ENCODE measurements around the gene BCL2L12. TPM values are rescaled to one million over a fixed set of nuclear protein-coding genes. Genes with fewer than 3 reads are reported as not detected.

Gene BCL2L12
- total and polyA plus RNA-seq, 2 of the 13 experiments (the other 11 are each of a cell fraction or from before 2014, with no cell fraction given): 26.8 to 40.8 TPM

DNA sequence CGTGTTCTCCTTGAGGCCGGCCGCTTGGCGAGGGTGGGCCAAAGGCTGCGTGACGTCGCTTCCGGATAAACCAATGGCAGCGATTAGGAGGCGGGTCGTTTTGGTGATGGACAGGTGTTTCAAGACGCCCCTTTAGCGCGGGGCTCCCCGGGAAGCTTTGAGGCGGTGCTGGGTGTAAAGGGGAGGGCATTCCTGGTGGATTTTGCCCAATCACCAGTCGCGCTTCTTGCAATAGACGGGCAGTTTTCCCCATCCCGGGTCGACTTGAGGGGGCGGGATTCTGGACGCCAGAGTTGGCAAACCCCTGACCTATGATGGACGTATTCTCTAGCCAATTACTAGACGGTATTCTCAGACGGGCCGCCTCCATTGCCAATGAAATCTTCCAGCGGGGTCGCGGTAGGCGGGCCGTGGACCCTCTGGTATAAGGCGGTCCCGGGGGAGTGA lies 11.1 kb downstream of the BCL2L12 start (continued):
- TF ChIP-seq SP1 (IDR thresholded peaks at IDR 0.05) (peak; percentile 6), SP1 (CRISPR knock-in tag; IDR thresholded peaks at IDR 0.05) (peak; percentile 65), HMGA1 (CRISPR knock-in tag; conservative IDR thresholded peaks at IDR 0.05) (no peak), PAF1 (CRISPR knock-in tag; IDR thresholded peaks at IDR 0.05) (no peak), MEIS1 (CRISPR knock-in tag; IDR thresholded peaks at IDR 0.05; ENCODE audit: borderline replicate concordance) (0 out of 2 replicates have a peak, but pooled peaks have one; percentile 51), HDAC1 (CRISPR knock-in tag; IDR thresholded peaks at IDR 0.05) (no peak), MED8 (CRISPR knock-in tag; IDR thresholded peaks at IDR 0.05; ENCODE audit: insufficient replicate concordance) (no peak), ZBTB21 (CRISPR knock-in tag; IDR thresholded peaks at IDR 0.05) (no peak), ATF1 (CRISPR knock-in tag; IDR thresholded peaks at IDR 0.05) (peak; percentile 95), DR1 (CRISPR knock-in tag; IDR thresholded peaks at IDR 0.05) (peak; percentile 99), ZNF557 (CRISPR knock-in tag; IDR thresholded peaks at IDR 0.05) (no peak), ZC3H13 (CRISPR knock-in tag; IDR thresholded peaks at IDR 0.05) (no peak), FOXA3 (CRISPR knock-in tag; IDR thresholded peaks at IDR 0.05) (0 out of 2 replicates have a peak, but pooled peaks have one; percentile 6), ZNF7 (CRISPR knock-in tag; IDR thresholded peaks at IDR 0.05) (no peak), ZNF788 (CRISPR knock-in tag; IDR thresholded peaks at IDR 0.05; ENCODE audit: borderline replicate concordance) (no peak), GABPA (IDR thresholded peaks at IDR 0.05; ENCODE audit: low read depth, low read length) (no peak; the same call in 1 of the 2 replicates), GABPA (CRISPR knock-in tag; IDR thresholded peaks at IDR 0.05; ENCODE audit: low read depth) (peak; percentile 60), CREM (IDR thresholded peaks at IDR 0.05) (peak; percentile 87), CREM (CRISPR knock-in tag; IDR thresholded peaks at IDR 0.05) (no peak)
- TF ChIP-seq, protein P1, sequence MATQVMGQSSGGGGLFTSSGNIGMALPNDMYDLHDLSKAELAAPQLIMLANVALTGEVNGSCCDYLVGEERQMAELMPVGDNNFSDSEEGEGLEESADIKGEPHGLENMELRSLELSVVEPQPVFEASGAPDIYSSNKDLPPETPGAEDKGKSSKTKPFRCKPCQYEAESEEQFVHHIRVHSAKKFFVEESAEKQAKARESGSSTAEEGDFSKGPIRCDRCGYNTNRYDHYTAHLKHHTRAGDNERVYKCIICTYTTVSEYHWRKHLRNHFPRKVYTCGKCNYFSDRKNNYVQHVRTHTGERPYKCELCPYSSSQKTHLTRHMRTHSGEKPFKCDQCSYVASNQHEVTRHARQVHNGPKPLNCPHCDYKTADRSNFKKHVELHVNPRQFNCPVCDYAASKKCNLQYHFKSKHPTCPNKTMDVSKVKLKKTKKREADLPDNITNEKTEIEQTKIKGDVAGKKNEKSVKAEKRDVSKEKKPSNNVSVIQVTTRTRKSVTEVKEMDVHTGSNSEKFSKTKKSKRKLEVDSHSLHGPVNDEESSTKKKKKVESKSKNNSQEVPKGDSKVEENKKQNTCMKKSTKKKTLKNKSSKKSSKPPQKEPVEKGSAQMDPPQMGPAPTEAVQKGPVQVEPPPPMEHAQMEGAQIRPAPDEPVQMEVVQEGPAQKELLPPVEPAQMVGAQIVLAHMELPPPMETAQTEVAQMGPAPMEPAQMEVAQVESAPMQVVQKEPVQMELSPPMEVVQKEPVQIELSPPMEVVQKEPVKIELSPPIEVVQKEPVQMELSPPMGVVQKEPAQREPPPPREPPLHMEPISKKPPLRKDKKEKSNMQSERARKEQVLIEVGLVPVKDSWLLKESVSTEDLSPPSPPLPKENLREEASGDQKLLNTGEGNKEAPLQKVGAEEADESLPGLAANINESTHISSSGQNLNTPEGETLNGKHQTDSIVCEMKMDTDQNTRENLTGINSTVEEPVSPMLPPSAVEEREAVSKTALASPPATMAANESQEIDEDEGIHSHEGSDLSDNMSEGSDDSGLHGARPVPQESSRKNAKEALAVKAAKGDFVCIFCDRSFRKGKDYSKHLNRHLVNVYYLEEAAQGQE (IDR thresholded peaks at IDR 0.05; ENCODE audit: borderline replicate concordance in 1 of 2, low read depth in 1 of 2, low read length in 2 of 2): no peak
- TF ChIP-seq, protein P2, sequence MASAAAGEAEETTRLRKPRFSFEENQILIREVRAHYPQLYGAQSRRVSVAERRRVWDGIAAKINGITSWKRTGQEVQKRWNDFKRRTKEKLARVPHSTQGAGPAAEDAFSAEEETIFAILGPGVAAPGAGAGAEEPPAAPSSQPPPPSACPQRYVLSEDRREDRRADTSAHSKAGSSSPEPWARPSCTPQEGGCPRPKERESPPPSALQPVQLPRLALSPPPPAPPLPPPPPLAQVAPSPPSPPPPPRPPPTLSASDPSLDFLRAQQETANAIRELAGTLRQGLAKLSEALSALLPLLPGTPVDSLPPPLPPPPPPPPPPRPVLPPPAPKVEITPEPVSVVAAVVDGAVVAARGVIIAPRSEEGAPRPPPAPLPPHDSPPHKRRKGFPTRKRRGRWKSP (CRISPR knock-in tag; IDR thresholded peaks at IDR 0.05): peak; percentile 11; the same call in 1 of the 2 replicates
- TF ChIP-seq, protein P3, sequence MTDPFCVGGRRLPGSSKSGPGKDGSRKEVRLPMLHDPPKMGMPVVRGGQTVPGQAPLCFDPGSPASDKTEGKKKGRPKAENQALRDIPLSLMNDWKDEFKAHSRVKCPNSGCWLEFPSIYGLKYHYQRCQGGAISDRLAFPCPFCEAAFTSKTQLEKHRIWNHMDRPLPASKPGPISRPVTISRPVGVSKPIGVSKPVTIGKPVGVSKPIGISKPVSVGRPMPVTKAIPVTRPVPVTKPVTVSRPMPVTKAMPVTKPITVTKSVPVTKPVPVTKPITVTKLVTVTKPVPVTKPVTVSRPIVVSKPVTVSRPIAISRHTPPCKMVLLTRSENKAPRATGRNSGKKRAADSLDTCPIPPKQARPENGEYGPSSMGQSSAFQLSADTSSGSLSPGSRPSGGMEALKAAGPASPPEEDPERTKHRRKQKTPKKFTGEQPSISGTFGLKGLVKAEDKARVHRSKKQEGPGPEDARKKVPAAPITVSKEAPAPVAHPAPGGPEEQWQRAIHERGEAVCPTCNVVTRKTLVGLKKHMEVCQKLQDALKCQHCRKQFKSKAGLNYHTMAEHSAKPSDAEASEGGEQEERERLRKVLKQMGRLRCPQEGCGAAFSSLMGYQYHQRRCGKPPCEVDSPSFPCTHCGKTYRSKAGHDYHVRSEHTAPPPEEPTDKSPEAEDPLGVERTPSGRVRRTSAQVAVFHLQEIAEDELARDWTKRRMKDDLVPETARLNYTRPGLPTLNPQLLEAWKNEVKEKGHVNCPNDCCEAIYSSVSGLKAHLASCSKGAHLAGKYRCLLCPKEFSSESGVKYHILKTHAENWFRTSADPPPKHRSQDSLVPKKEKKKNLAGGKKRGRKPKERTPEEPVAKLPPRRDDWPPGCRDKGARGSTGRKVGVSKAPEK (CRISPR knock-in tag; IDR thresholded peaks at IDR 0.05; ENCODE audit: borderline replicate concordance): no peak
- TF ChIP-seq, protein P4, sequence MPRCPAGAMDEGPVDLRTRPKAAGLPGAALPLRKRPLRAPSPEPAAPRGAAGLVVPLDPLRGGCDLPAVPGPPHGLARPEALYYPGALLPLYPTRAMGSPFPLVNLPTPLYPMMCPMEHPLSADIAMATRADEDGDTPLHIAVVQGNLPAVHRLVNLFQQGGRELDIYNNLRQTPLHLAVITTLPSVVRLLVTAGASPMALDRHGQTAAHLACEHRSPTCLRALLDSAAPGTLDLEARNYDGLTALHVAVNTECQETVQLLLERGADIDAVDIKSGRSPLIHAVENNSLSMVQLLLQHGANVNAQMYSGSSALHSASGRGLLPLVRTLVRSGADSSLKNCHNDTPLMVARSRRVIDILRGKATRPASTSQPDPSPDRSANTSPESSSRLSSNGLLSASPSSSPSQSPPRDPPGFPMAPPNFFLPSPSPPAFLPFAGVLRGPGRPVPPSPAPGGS (CRISPR knock-in tag; IDR thresholded peaks at IDR 0.05): no peak
- TF ChIP-seq, protein P5, sequence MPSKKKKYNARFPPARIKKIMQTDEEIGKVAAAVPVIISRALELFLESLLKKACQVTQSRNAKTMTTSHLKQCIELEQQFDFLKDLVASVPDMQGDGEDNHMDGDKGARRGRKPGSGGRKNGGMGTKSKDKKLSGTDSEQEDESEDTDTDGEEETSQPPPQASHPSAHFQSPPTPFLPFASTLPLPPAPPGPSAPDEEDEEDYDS (CRISPR knock-in tag; IDR thresholded peaks at IDR 0.05): peak; percentile 98

All from HepG2 (cell line).